HCT116 (cell line): ENCODE data around the gene KCNH2. TPM values are rescaled to one million over a fixed set of nuclear protein-coding genes. Genes with fewer than 3 reads are reported as not detected.

Experiments
- ATAC-seq: fragments of 200-7000 bp; cut with Tn5 transposase; 2 replicates; pipeline ENCODE4 v1.9.1; 2020; ENCODE audit warnings: mild to moderate bottlenecking, moderate library complexity
- BruUV-seq: library from RNA; stranded (reverse); fragments of 400-500 nt; replicated peaks from 2 replicates; lab custom pipeline; 2021; lab: Mats Ljungman, UMichigan
- CTCF ChIA-PET: fragments of 300-600 bp; sonication (Branson Sonifier 250); formaldehyde crosslinking; loops from one replicate; lab custom pipeline; 2021; ENCODE audit warnings: antibody characterized with exemption; lab: Charles Lee
- POLR2A ChIA-PET: fragments of 300-600, 350-600 bp; sonication (Branson Sonifier 250); formaldehyde crosslinking; loops from one replicate; lab custom pipeline; 2021; ENCODE audit warnings: antibody characterized with exemption; lab: Charles Lee
- RAD21 ChIA-PET, 2 experiments: fragments of 300-600 bp; sonication (Branson Sonifier 250); formaldehyde crosslinking; loops; one replicate each; lab custom pipeline; 2023; ENCODE audit warnings: low total read pairs in 2 of 2; ENCODE audit not compliant: uncharacterized antibody in 2 of 2, unreplicated experiment in 2 of 2, low non-redundant PET in 1 of 2; lab: Charles Lee
- DNase-seq: peaks from one replicate; pipeline ENCODE4 v3.0.0-alpha.2; 2010; ENCODE audit warnings: low read depth, low spot score
- H2AFZ ChIP-seq: fragments of 200-600 bp; shearing (Covaris generic), sonication (generic); 2 replicates; pipeline ENCODE4 v1.6.1; 2017; ENCODE audit warnings: low read depth, mixed run types, mixed read lengths, antibody characterized with exemption, low read length; ENCODE audit not compliant: poor library complexity, severe bottlenecking
- H3K27ac ChIP-seq: 2 replicates; pipeline ENCODE4 v1.5.1; 2012; ENCODE audit warnings: low read depth, low read length
- H3K27me3 ChIP-seq: fragments of 200-600 bp; sonication (generic); 2 replicates; pipeline ENCODE4 v1.6.1; 2016; ENCODE audit warnings: mixed run types, low read length, mixed read lengths; ENCODE audit not compliant: insufficient read depth
- H3K36me3 ChIP-seq, 2 experiments: fragments of 200-500 bp in 1 of 2; fragments of 200-600 bp in 1 of 2; sonication (Bioruptor generic) in 1 of 2; sonication (generic) in 1 of 2; 2 replicates each; pipeline versions ENCODE4 v1.5.1 to v1.6.1; 2014 to 2016; ENCODE audit warnings: low read length in 2 of 2, inconsistent platforms in 1 of 2, mixed read lengths in 1 of 2, mixed run types in 1 of 2; ENCODE audit not compliant: insufficient read depth in 2 of 2, control insufficient read depth in 1 of 2
- H3K4me1 ChIP-seq, 2 experiments: fragments of 200-600 bp in 1 of 2; sonication (generic) in 1 of 2; 2 replicates each; pipeline versions ENCODE4 v1.5.1 to v1.6.1; 2012 to 2017; ENCODE audit warnings: low read length in 2 of 2, inconsistent platforms in 1 of 2, mild to moderate bottlenecking in 1 of 2, mixed read lengths in 1 of 2, mixed run types in 1 of 2, moderate library complexity in 1 of 2; ENCODE audit not compliant: insufficient read depth in 2 of 2, control insufficient read depth in 1 of 2
- H3K4me2 ChIP-seq: fragments of 200-600 bp; sonication (generic); 2 replicates; pipeline ENCODE4 v1.6.1; 2017; ENCODE audit warnings: mixed run types, low read length, mixed read lengths
- H3K4me3 ChIP-seq, 2 experiments: fragments of 200-600 bp in 1 of 2; sonication (generic) in 1 of 2; replicated peaks in 1 of 2; 2 replicates each; pipeline ENCODE4 v1.5.1; 2011 to 2016; ENCODE audit warnings: low read length in 2 of 2, control low read depth in 1 of 2, low read depth in 1 of 2, mild to moderate bottlenecking in 1 of 2, mixed read lengths in 1 of 2, mixed run types in 1 of 2
- H3K79me2 ChIP-seq: fragments of 200-600 bp; sonication (generic); 2 replicates; pipeline ENCODE4 v1.6.1; 2017; ENCODE audit warnings: mild to moderate bottlenecking, mixed run types, low read length, moderate library complexity, mixed read lengths; ENCODE audit not compliant: insufficient read depth
- H3K9ac ChIP-seq: fragments of 200-600 bp; sonication (generic); 2 replicates; pipeline ENCODE4 v1.6.1; 2016; ENCODE audit warnings: low read length, mixed read lengths
- H3K9me2 ChIP-seq: fragments of 200-600 bp; sonication (generic), shearing (Covaris generic); 2 replicates; pipeline ENCODE4 v1.6.1; 2017; ENCODE audit warnings: mixed run types, mild to moderate bottlenecking, moderate library complexity; ENCODE audit not compliant: insufficient read depth
- H3K9me3 ChIP-seq, 2 experiments: fragments of 200-500 bp in 1 of 2; fragments of 200-600 bp in 1 of 2; sonication (Bioruptor generic) in 1 of 2; sonication (generic) in 1 of 2; 2 replicates each; pipeline ENCODE4 v1.6.1; 2014 to 2017; ENCODE audit warnings: low read length in 2 of 2, mixed read lengths in 2 of 2, inconsistent platforms in 1 of 2, low read depth in 1 of 2, mild to moderate bottlenecking in 1 of 2, mixed run types in 1 of 2, moderate library complexity in 1 of 2; ENCODE audit not compliant: control insufficient read depth in 1 of 2, insufficient read depth in 1 of 2
- H4K20me1 ChIP-seq: fragments of 200-600 bp; sonication (generic), shearing (Covaris generic); 2 replicates; pipeline ENCODE4 v1.6.1; 2017; ENCODE audit warnings: mixed run types, mild to moderate bottlenecking, moderate library complexity; ENCODE audit not compliant: insufficient read depth
- CTCF ChIP-seq, 3 experiments: fragments of 200-600 bp in 1 of 3; sonication (generic) in 1 of 3; IDR thresholded peaks in 2 of 3; conservative IDR thresholded peaks in 1 of 3; 2 replicates each; pipeline ENCODE4 v1.5.1; 2012 to 2017; ENCODE audit warnings: low read depth in 2 of 3, low read length in 2 of 3, antibody characterized with exemption in 1 of 3, borderline replicate concordance in 1 of 3, control low read depth in 1 of 3, mild to moderate bottlenecking in 1 of 3, mixed read lengths in 1 of 3, mixed run types in 1 of 3, moderate library complexity in 1 of 3; ENCODE audit not compliant: insufficient read depth in 1 of 3
- ELF1 ChIP-seq: IDR thresholded peaks from 2 replicates; pipeline ENCODE4 v1.6.1; 2012; ENCODE audit warnings: low read depth, borderline replicate concordance
- EZH2phosphoT487 ChIP-seq: fragments of 200-600 bp; IDR thresholded peaks from 2 replicates; pipeline ENCODE4 v1.6.1; 2018; ENCODE audit warnings: antibody characterized with exemption, borderline replicate concordance
- FOSL1 ChIP-seq: IDR thresholded peaks from 2 replicates; pipeline ENCODE4 v1.6.1; 2012; ENCODE audit warnings: low read depth
- POLR2AphosphoS5 ChIP-seq: IDR thresholded peaks from 2 replicates; pipeline ENCODE4 v1.6.1; 2011; ENCODE audit warnings: mild to moderate bottlenecking, low read depth, low read length, moderate library complexity
- RAD21 ChIP-seq: IDR thresholded peaks from 2 replicates; pipeline ENCODE4 v1.6.1; 2012; ENCODE audit warnings: low read depth, mild to moderate bottlenecking
- SIN3A ChIP-seq: IDR thresholded peaks from 2 replicates; pipeline ENCODE4 v1.6.1; 2012; ENCODE audit warnings: low read depth
- ZFX ChIP-seq: fragments of 450-650 bp; IDR thresholded peaks from 2 replicates; pipeline ENCODE4 v1.6.1; 2017
- intact Hi-C: fragments of 100-400 bp; cut with micrococcal nuclease; formaldehyde crosslinking; loops from 2 replicates; pipeline ENCODE4 v1.10.0; 2022
- total RNA-seq: library from RNA; stranded (reverse); gene quantifications from one replicate; pipeline ENCODE4 v1.2.1, GENCODE V29; 2021; ENCODE audit not compliant: unreplicated experiment
- TF ChIP-seq, protein P1 (sequence below): IDR thresholded peaks from 2 replicates; pipeline ENCODE4 v1.6.1; 2012

KCNH2 gene
- total RNA-seq, 1 experiment from 2014 or later = 9.7 TPM

DNA sequence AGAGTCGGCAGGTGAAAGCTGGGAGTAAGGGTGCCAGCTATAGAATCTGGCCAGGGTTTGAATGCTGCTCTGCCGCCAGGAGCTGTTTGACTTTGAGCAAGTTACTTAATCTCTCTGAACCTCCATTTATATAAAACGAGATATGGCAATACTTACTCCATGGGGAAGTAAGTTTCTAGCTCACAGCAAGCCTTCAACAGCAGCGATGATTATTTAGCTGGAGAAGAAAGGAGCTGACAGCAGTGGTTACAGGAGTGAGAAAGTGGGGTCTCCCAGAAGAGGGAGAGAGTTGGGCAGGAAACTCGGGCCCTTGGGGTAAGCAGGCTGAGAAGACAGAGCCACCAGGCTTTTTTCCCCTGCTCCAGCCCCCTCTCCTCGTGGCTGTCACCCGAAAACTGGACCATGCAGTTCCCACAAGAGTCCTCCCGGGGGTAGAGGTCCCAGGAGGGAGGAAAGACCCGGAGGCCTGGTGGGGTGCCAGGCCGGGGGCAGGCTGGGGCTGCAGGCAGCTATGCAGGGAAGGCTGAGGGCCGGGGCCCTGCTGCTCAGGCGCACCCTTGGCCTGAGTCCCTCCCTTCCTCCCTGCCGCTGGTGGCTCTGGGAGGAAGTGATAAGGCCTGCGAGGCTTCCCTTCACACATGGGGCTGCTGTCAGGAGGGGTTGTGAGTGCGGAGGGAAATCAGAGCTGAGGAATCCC lies 16.2 kb upstream of the KCNH2 start:
- ChIA-PET CTCF (interaction anchor here (1.1 to 3.9 kb wide), 3 partner anchors 8 to 25 kb away, joined by 3 to 21 read pairs (median 5); no protein-coding TSS in a partner anchor), POLR2A (no interaction called here)

More for the DNA sequence above, 16.2 kb upstream of the KCNH2 start:
- Histone ChIP-seq H3K4me3 (no peak overlapping the region), H3K27ac (no peak overlapping the region), H2AFZ (no peak overlapping the region), H3K79me2 (no peaks in the 10 kb centered on the region), H3K9ac (no peak overlapping the region), H3K27me3 (no peaks in the 10 kb centered on the region), H3K4me1 (peaks cover 0 to 25% of the 10 kb centered on the region in 2 experiments; a peak in 2 of 4 replicates), H4K20me1 (no peaks in the 10 kb centered on the region), H3K4me2 (no peak overlapping the region), H3K9me2 (no peaks in the 10 kb centered on the region), H3K9me3 (peaks cover 8 to 19% of the 10 kb centered on the region in 2 experiments; a peak in 2 of 4 replicates), H3K36me3 (no peaks in the 10 kb centered on the region)
- TF ChIP-seq ZFX (no peak), POLR2AphosphoS5 (no peak), CTCF (IDR thresholded peaks at IDR 0.05 in 2 of 3, conservative IDR thresholded peaks at IDR 0.05 in 1 of 3; ENCODE audit: borderline replicate concordance in 1 of 3, insufficient read depth in 1 of 3, low read depth in 2 of 3, low read length in 2 of 3) (no peak), ELF1 (no peak), EZH2phosphoT487 (no peak), FOSL1 (no peak), SIN3A (no peak), RAD21 (no peak)
- TF ChIP-seq, protein P1, sequence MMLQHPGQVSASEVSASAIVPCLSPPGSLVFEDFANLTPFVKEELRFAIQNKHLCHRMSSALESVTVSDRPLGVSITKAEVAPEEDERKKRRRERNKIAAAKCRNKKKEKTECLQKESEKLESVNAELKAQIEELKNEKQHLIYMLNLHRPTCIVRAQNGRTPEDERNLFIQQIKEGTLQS = no peak
- no peak for ATAC-seq
- BruUV-seq = no TSS peak
- no peak for DNase-seq
- RAD21 ChIA-PET = no interaction called here
- intact Hi-C loops = no loop called here
